Tibial artery (tissue), 4 donors: ENCODE data around the gene ITPKA.

Experiments used
- DNase-seq, 2 donors: peaks; one replicate each; pipeline ENCODE4 v3.0.0-alpha.2; 2019
- H3K27ac ChIP-seq, 2 donors: fragments of 200-600 bp; sonication (generic) in 1 of 2; 1 replicate in 1 of 2; 2 replicates in 1 of 2; pipeline ENCODE4 v1.5.1; 2018 to 2019; ENCODE audit warnings: mild to moderate bottlenecking in 1 of 2
- H3K27me3 ChIP-seq, 2 donors: fragments of 200-600 bp; sonication (generic) in 1 of 2; one replicate each; pipeline versions ENCODE4 v1.5.1 to v1.6.0; 2016 to 2019
- H3K36me3 ChIP-seq, 3 donors: fragments of 200-600 bp; sonication (generic) in 2 of 3; one replicate each; pipeline ENCODE4 v1.5.1; 2016 to 2019; ENCODE audit warnings: mild to moderate bottlenecking in 2 of 3
- H3K4me1 ChIP-seq, 4 donors: fragments of 200-600 bp; sonication (generic) in 2 of 4; 1 replicate in 3 of 4; 2 replicates in 1 of 4; pipeline ENCODE4 v1.5.1; 2016 to 2019
- H3K4me3 ChIP-seq, 2 donors: fragments of 200-600 bp; sonication (generic) in 1 of 2; 1 replicate in 1 of 2; 2 replicates in 1 of 2; pipeline ENCODE4 v1.5.1; 2018 to 2019; ENCODE audit warnings: mild to moderate bottlenecking in 2 of 2
- H3K9me3 ChIP-seq, 3 donors: fragments of 200-600 bp; sonication (generic) in 1 of 3; one replicate each; pipeline ENCODE4 v1.5.1; 2016 to 2019
- CTCF ChIP-seq, 2 experiments: fragments of 200-600 bp in 1 of 2; fragments of 450-650 bp in 1 of 2; IDR thresholded peaks; one replicate each; pipeline ENCODE4 v1.5.1; 2017 to 2019; ENCODE audit warnings: antibody characterized with exemption in 2 of 2, mild to moderate bottlenecking in 1 of 2, moderate library complexity in 1 of 2
- intact Hi-C: fragments of 100-400 bp; cut with DNase I; formaldehyde crosslinking; loops from one replicate; pipeline ENCODE4 v1.15.0; 2023; ENCODE audit warnings: low total_unique reads

ITPKA gene

GRCh38 chr15:41521614-41522013 lies 27.9 kb downstream of the ITPKA start:
- Histone ChIP-seq H3K36me3 (peaks cover 8 to 82% (median 37%) of the 10 kb centered on the region in 3 donors), H3K27me3 (no peaks in the 10 kb centered on the region), H3K9me3 (no peaks in the 10 kb centered on the region), H3K4me3 (no peak overlapping the region), H3K4me1 (no peaks in the 10 kb centered on the region), H3K27ac (no peak overlapping the region)
- DNase-seq = no peak
- intact Hi-C loops = no loop called here
- no peak for TF ChIP-seq CTCF (IDR thresholded peaks at IDR 0.05)

GRCh38 chr15:41523097-41523496 lies 29.4 kb downstream of the ITPKA start:
- no peak for TF ChIP-seq CTCF (IDR thresholded peaks at IDR 0.05)
- Histone ChIP-seq H3K4me1 (no peaks in the 10 kb centered on the region), H3K4me3 (no peak overlapping the region), H3K36me3 (peaks cover 23 to 84% (median 52%) of the 10 kb centered on the region in 3 donors), H3K9me3 (no peaks in the 10 kb centered on the region), H3K27me3 (no peaks in the 10 kb centered on the region), H3K27ac (no peak overlapping the region)
- intact Hi-C loops = no loop called here
- no peak for DNase-seq

- peaks cover 73 to 98% (median 93%) of the 10 kb centered on the region in 3 donors for H3K36me3 ChIP-seq
These were observed 36.8 kb downstream of the ITPKA start for GRCh38 chr15:41530363-41530956.

GRCh38 chr15:41535544-41535943 lies 41.9 kb downstream of the ITPKA start:
- no peaks in the 10 kb centered on the region for H3K27me3 ChIP-seq
- no peaks in the 10 kb centered on the region for H3K9me3 ChIP-seq
- H3K36me3 ChIP-seq = peaks cover 36 to 64% (median 57%) of the 10 kb centered on the region in 3 donors
- no peak for TF ChIP-seq CTCF (IDR thresholded peaks at IDR 0.05)
- no peak overlapping the region for H3K27ac ChIP-seq
- intact Hi-C loops = no loop called here
- H3K4me1 ChIP-seq = no peaks in the 10 kb centered on the region
- DNase-seq = no peak
- H3K4me3 ChIP-seq = no peak overlapping the region

More at GRCh38 chr15:41530363-41530956, 36.8 kb downstream of the ITPKA start:
- TF ChIP-seq CTCF (IDR thresholded peaks at IDR 0.05) = no peak
- Histone ChIP-seq H3K27me3 (no peaks in the 10 kb centered on the region), H3K27ac (no peak overlapping the region), H3K4me1 (no peaks in the 10 kb centered on the region), H3K4me3 (no peak overlapping the region), H3K9me3 (no peaks in the 10 kb centered on the region)
- intact Hi-C loops = no loop called here
- DNase-seq = no peak

GRCh38 chr15:41536866-41537265 lies 43.2 kb downstream of the ITPKA start:
- Histone ChIP-seq H3K4me1 (no peaks in the 10 kb centered on the region), H3K4me3 (no peak overlapping the region), H3K36me3 (peaks cover 25 to 53% (median 48%) of the 10 kb centered on the region in 3 donors), H3K27ac (no peak overlapping the region), H3K27me3 (no peaks in the 10 kb centered on the region), H3K9me3 (no peaks in the 10 kb centered on the region)
- intact Hi-C loops = no loop called here
- no peak for DNase-seq
- TF ChIP-seq CTCF (IDR thresholded peaks at IDR 0.05) = no peak

- TF ChIP-seq CTCF (IDR thresholded peaks at IDR 0.05) = no peak
- Histone ChIP-seq H3K36me3 (no peaks in the 10 kb centered on the region), H3K27ac (peak overlapping the region; percentile 78 to 83), H3K4me1 (peaks cover 0 to 11% (median 5%) of the 10 kb centered on the region in 4 donors), H3K27me3 (no peaks in the 10 kb centered on the region), H3K9me3 (no peaks in the 10 kb centered on the region), H3K4me3 (peak overlapping the region; percentile 68 to 81)
- intact Hi-C loops = no loop called here
- no peak for DNase-seq
These were observed 49.8 kb downstream of the ITPKA start for GRCh38 chr15:41543521-41543870.
